Measurements from ENCODE around the gene PCDHB13. TPM values are rescaled to one million over a fixed set of nuclear protein-coding genes. Genes with fewer than 3 reads are reported as not detected.
"Not testable (repeated sequence)": the region's sequence is repeated elsewhere in the genome, so short reads cannot be mapped to it uniquely, and the experiment has no call there.

The PCDHB13 gene
- polyA plus RNA-seq, 2 donors, result 0.29 to 0.33 TPM

GRCh38 chr5:141184117-141184855, 29.4 kb upstream of the PCDHB13 start:
- not testable (repeated sequence) for H3K36me3 ChIP-seq (ENCODE audit: control insufficient read depth in 2 of 2, insufficient read depth in 2 of 2, low read length in 1 of 2); H3K27me3 ChIP-seq (ENCODE audit: control insufficient read depth in 1 of 2, insufficient read depth in 2 of 2, low read length in 2 of 2); H3K4me1 ChIP-seq (ENCODE audit: control insufficient read depth in 2 of 2, insufficient read depth in 2 of 2, low read length in 1 of 2); H3K4me3 ChIP-seq (ENCODE audit: low read depth in 1 of 2, low read length in 2 of 2); H3K27ac ChIP-seq (ENCODE audit: low read depth in 2 of 2, low read length in 1 of 2)
- peaks cover 4 to 28% of the 10 kb centered on the region in 2 donors for H3K9me3 ChIP-seq (ENCODE audit: control insufficient read depth in 2 of 2, insufficient read depth in 1 of 2, low read depth in 1 of 2, low read length in 1 of 2)
- WGBS, 2 donors, result 36 to 40% methylated on average over 18 to 57 of the region's 69 CpGs

- 19 to 24% methylated on average over 8 to 9 of the region's 9 CpGs for WGBS, 2 donors
- Histone ChIP-seq H3K4me1 (ENCODE audit: control insufficient read depth in 2 of 2, insufficient read depth in 2 of 2, low read length in 1 of 2) (no peaks in the 10 kb centered on the region), H3K9me3 (ENCODE audit: control insufficient read depth in 2 of 2, insufficient read depth in 1 of 2, low read depth in 1 of 2, low read length in 1 of 2) (peaks cover 2 to 23% of the 10 kb centered on the region in 2 donors), H3K4me3 (ENCODE audit: low read depth in 1 of 2, low read length in 2 of 2) (no peak within 1 kb of the TSS), H3K36me3 (ENCODE audit: control insufficient read depth in 2 of 2, insufficient read depth in 2 of 2, low read length in 1 of 2) (no peaks in the 10 kb centered on the region), H3K27me3 (ENCODE audit: control insufficient read depth in 1 of 2, insufficient read depth in 2 of 2, low read length in 2 of 2) (no peaks in the 10 kb centered on the region), H3K27ac (ENCODE audit: low read depth in 2 of 2, low read length in 1 of 2) (no peak within 1 kb of the TSS)
These were observed 26.7 kb upstream of the PCDHB13 start, which contains the start of gene PCDHB9 for GRCh38 chr5:141186897-141187512. Gene PCDHB9, plus strand, starts transcription at chr5:141187161. Its CDS starts 158 bp downstream, at chr5:141187319.

GRCh38 chr5:141188682-141189081, 25.0 kb upstream of the PCDHB13 start:
- 34 to 41% methylated on average over 24 to 31 of the region's 37 CpGs for WGBS, 2 donors
- H3K9me3 ChIP-seq (ENCODE audit: control insufficient read depth in 2 of 2, insufficient read depth in 1 of 2, low read depth in 1 of 2, low read length in 1 of 2), result peaks cover 0 to 17% of the 10 kb centered on the region in 2 donors
- H3K36me3 ChIP-seq (ENCODE audit: control insufficient read depth in 2 of 2, insufficient read depth in 2 of 2, low read length in 1 of 2); H3K27ac ChIP-seq (ENCODE audit: low read depth in 2 of 2, low read length in 1 of 2); H3K4me3 ChIP-seq (ENCODE audit: low read depth in 1 of 2, low read length in 2 of 2); H3K4me1 ChIP-seq (ENCODE audit: control insufficient read depth in 2 of 2, insufficient read depth in 2 of 2, low read length in 1 of 2); H3K27me3 ChIP-seq (ENCODE audit: control insufficient read depth in 1 of 2, insufficient read depth in 2 of 2, low read length in 2 of 2): not testable (repeated sequence)

- not testable (repeated sequence) for H3K36me3 ChIP-seq (ENCODE audit: control insufficient read depth in 2 of 2, insufficient read depth in 2 of 2, low read length in 1 of 2); H3K4me3 ChIP-seq (ENCODE audit: low read depth in 1 of 2, low read length in 2 of 2); H3K27ac ChIP-seq (ENCODE audit: low read depth in 2 of 2, low read length in 1 of 2); H3K4me1 ChIP-seq (ENCODE audit: control insufficient read depth in 2 of 2, insufficient read depth in 2 of 2, low read length in 1 of 2); H3K27me3 ChIP-seq (ENCODE audit: control insufficient read depth in 1 of 2, insufficient read depth in 2 of 2, low read length in 2 of 2)
- peaks cover 0 to 17% of the 10 kb centered on the region in 2 donors for H3K9me3 ChIP-seq (ENCODE audit: control insufficient read depth in 2 of 2, insufficient read depth in 1 of 2, low read depth in 1 of 2, low read length in 1 of 2)
- 36 to 40% methylated on average over 20 to 34 of the region's 35 CpGs for WGBS, 2 donors
These were observed 24.6 kb upstream of the PCDHB13 start for GRCh38 chr5:141189131-141189530.

- 8 to 12% methylated on average over 10 of the region's 10 CpGs for WGBS, 2 donors
- H3K4me3 ChIP-seq (ENCODE audit: low read depth in 1 of 2, low read length in 2 of 2), result no peak within 1 kb of the TSS
These were observed 21.5 kb upstream of the PCDHB13 start, which contains the start of gene PCDHB10 for GRCh38 chr5:141192110-141192725. Gene PCDHB10, plus strand, starts transcription at chr5:141192353. Its CDS starts 200 bp downstream, at chr5:141192553.

GRCh38 chr5:141194332-141194731, 19.4 kb upstream of the PCDHB13 start:
- 34% methylated on average over 14 to 33 of the region's 37 CpGs for WGBS, 2 donors

More at GRCh38 chr5:141192110-141192725, 21.5 kb upstream of the PCDHB13 start, which contains the start of gene PCDHB10:
- H3K27ac ChIP-seq (ENCODE audit: low read depth in 2 of 2, low read length in 1 of 2), result no peak within 1 kb of the TSS
- H3K36me3 ChIP-seq (ENCODE audit: control insufficient read depth in 2 of 2, insufficient read depth in 2 of 2, low read length in 1 of 2), result no peaks in the 10 kb centered on the region
- no peaks in the 10 kb centered on the region for H3K4me1 ChIP-seq (ENCODE audit: control insufficient read depth in 2 of 2, insufficient read depth in 2 of 2, low read length in 1 of 2)
- no peaks in the 10 kb centered on the region for H3K27me3 ChIP-seq (ENCODE audit: control insufficient read depth in 1 of 2, insufficient read depth in 2 of 2, low read length in 2 of 2)
- H3K9me3 ChIP-seq (ENCODE audit: control insufficient read depth in 2 of 2, insufficient read depth in 1 of 2, low read depth in 1 of 2, low read length in 1 of 2), result peaks cover 0 to 16% of the 10 kb centered on the region in 2 donors

GRCh38 chr5:141196363-141196762, 17.4 kb upstream of the PCDHB13 start:
- 35 to 36% methylated on average over 3 of the region's 3 CpGs for WGBS, 2 donors
- no peaks in the 10 kb centered on the region for H3K4me1 ChIP-seq (ENCODE audit: control insufficient read depth in 2 of 2, insufficient read depth in 2 of 2, low read length in 1 of 2)
- no peak overlapping the region for H3K4me3 ChIP-seq (ENCODE audit: low read depth in 1 of 2, low read length in 2 of 2)
- no peaks in the 10 kb centered on the region for H3K27me3 ChIP-seq (ENCODE audit: control insufficient read depth in 1 of 2, insufficient read depth in 2 of 2, low read length in 2 of 2)
- peaks cover 2 to 14% of the 10 kb centered on the region in 2 donors for H3K9me3 ChIP-seq (ENCODE audit: control insufficient read depth in 2 of 2, insufficient read depth in 1 of 2, low read depth in 1 of 2, low read length in 1 of 2)
- no peak overlapping the region for H3K27ac ChIP-seq (ENCODE audit: low read depth in 2 of 2, low read length in 1 of 2)
- H3K36me3 ChIP-seq (ENCODE audit: control insufficient read depth in 2 of 2, insufficient read depth in 2 of 2, low read length in 1 of 2), result no peaks in the 10 kb centered on the region

More at GRCh38 chr5:141194332-141194731, 19.4 kb upstream of the PCDHB13 start:
- not testable (repeated sequence) for H3K4me3 ChIP-seq (ENCODE audit: low read depth in 1 of 2, low read length in 2 of 2); H3K36me3 ChIP-seq (ENCODE audit: control insufficient read depth in 2 of 2, insufficient read depth in 2 of 2, low read length in 1 of 2); H3K9me3 ChIP-seq (ENCODE audit: control insufficient read depth in 2 of 2, insufficient read depth in 1 of 2, low read depth in 1 of 2, low read length in 1 of 2); H3K27me3 ChIP-seq (ENCODE audit: control insufficient read depth in 1 of 2, insufficient read depth in 2 of 2, low read length in 2 of 2); H3K27ac ChIP-seq (ENCODE audit: low read depth in 2 of 2, low read length in 1 of 2); H3K4me1 ChIP-seq (ENCODE audit: control insufficient read depth in 2 of 2, insufficient read depth in 2 of 2, low read length in 1 of 2)

GRCh38 chr5:141199359-141200235, 14.1 kb upstream of the PCDHB13 start, which contains the start of gene PCDHB11:
Gene PCDHB11, plus strand, starts transcription at chr5:141199627. Its CDS starts 148 bp downstream, at chr5:141199775.
- Histone ChIP-seq H3K27ac (ENCODE audit: low read depth in 2 of 2, low read length in 1 of 2) (no peak within 1 kb of the TSS), H3K36me3 (ENCODE audit: control insufficient read depth in 2 of 2, insufficient read depth in 2 of 2, low read length in 1 of 2) (no peaks in the 10 kb centered on the region), H3K4me1 (ENCODE audit: control insufficient read depth in 2 of 2, insufficient read depth in 2 of 2, low read length in 1 of 2) (no peaks in the 10 kb centered on the region), H3K9me3 (ENCODE audit: control insufficient read depth in 2 of 2, insufficient read depth in 1 of 2, low read depth in 1 of 2, low read length in 1 of 2) (peaks cover 2 to 7% of the 10 kb centered on the region in 2 donors), H3K4me3 (ENCODE audit: low read depth in 1 of 2, low read length in 2 of 2) (peak within 1 kb of the TSS in 1 of 2 donors; percentile 29), H3K27me3 (ENCODE audit: control insufficient read depth in 1 of 2, insufficient read depth in 2 of 2, low read length in 2 of 2) (no peaks in the 10 kb centered on the region)
- WGBS, 2 donors, result 31 to 38% methylated on average over 21 of the region's 21 CpGs

- WGBS, 2 donors, result 32 to 43% methylated on average over 20 to 28 of the region's 38 CpGs
- H3K4me3 ChIP-seq (ENCODE audit: low read depth in 1 of 2, low read length in 2 of 2); H3K27ac ChIP-seq (ENCODE audit: low read depth in 2 of 2, low read length in 1 of 2); H3K4me1 ChIP-seq (ENCODE audit: control insufficient read depth in 2 of 2, insufficient read depth in 2 of 2, low read length in 1 of 2); H3K36me3 ChIP-seq (ENCODE audit: control insufficient read depth in 2 of 2, insufficient read depth in 2 of 2, low read length in 1 of 2); H3K9me3 ChIP-seq (ENCODE audit: control insufficient read depth in 2 of 2, insufficient read depth in 1 of 2, low read depth in 1 of 2, low read length in 1 of 2); H3K27me3 ChIP-seq (ENCODE audit: control insufficient read depth in 1 of 2, insufficient read depth in 2 of 2, low read length in 2 of 2): not testable (repeated sequence)
These were observed 12.6 kb upstream of the PCDHB13 start for GRCh38 chr5:141201126-141201525.

Data from esophagus (tissue), 2 donors.